Measurements from ENCODE around the gene ACAP1. TPM values are rescaled to one million over a fixed set of nuclear protein-coding genes. Genes with fewer than 3 reads are reported as not detected.

Gene ACAP1
- total RNA-seq, 3 donors from 2014 or later: 3.4 to 6.6 (median 5.2) TPM

- intact Hi-C loops (cut with DNase I; ENCODE audit: low total_unique reads): no loop called here
- Histone ChIP-seq H3K4me1 (peaks cover 0 to 4% of the 10 kb centered on the region in 2 donors), H3K36me3 (peaks cover 3% of the 10 kb centered on the region), H3K27me3 (no peaks in the 10 kb centered on the region), H3K4me3 (peak overlapping the region; percentile 26 to 55 (median 47)), H3K27ac (peak overlapping the region; percentile 20), H3K9me3 (no peaks in the 10 kb centered on the region)
- no peak for TF ChIP-seq CTCF (IDR thresholded peaks at IDR 0.05)
- no peak for TF ChIP-seq POLR2A (IDR thresholded peaks at IDR 0.05)
- TF ChIP-seq POLR2AphosphoS5 (IDR thresholded peaks at IDR 0.05): no peak
- DNase-seq (ENCODE audit: low spot score in 2 of 2): no peak
Measured at GRCh38 chr17:7383742-7384488, 47.6 kb downstream of the ACAP1 start.

GRCh38 chr17:7384489-7385081 is 48.3 kb downstream of the ACAP1 start:
- no peak for DNase-seq (ENCODE audit: low spot score in 2 of 2)
- Histone ChIP-seq H3K27me3 (no peaks in the 10 kb centered on the region), H3K4me3 (peak overlapping the region; percentile 26 to 55 (median 47)), H3K27ac (peak overlapping the region; percentile 20), H3K36me3 (peaks cover 9% of the 10 kb centered on the region), H3K4me1 (peaks cover 0 to 4% of the 10 kb centered on the region in 2 donors), H3K9me3 (no peaks in the 10 kb centered on the region)
- TF ChIP-seq CTCF (IDR thresholded peaks at IDR 0.05): no peak
- no peak for TF ChIP-seq POLR2AphosphoS5 (IDR thresholded peaks at IDR 0.05)
- no peak for TF ChIP-seq POLR2A (IDR thresholded peaks at IDR 0.05)
- intact Hi-C loops (cut with DNase I; ENCODE audit: low total_unique reads): no loop called here

- no peak overlapping the region for H3K27ac ChIP-seq
- H3K4me1 ChIP-seq: peaks cover 0 to 7% of the 10 kb centered on the region in 2 donors
- TF ChIP-seq POLR2A (IDR thresholded peaks at IDR 0.05) (no peak), POLR2AphosphoS5 (IDR thresholded peaks at IDR 0.05) (no peak), CTCF (IDR thresholded peaks at IDR 0.05) (no peak)
- DNase-seq (ENCODE audit: low spot score in 2 of 2): no peak
- H3K9me3 ChIP-seq: no peaks in the 10 kb centered on the region
- H3K27me3 ChIP-seq: no peaks in the 10 kb centered on the region
- peaks cover 9% of the 10 kb centered on the region for H3K36me3 ChIP-seq
- no peak overlapping the region for H3K4me3 ChIP-seq
- intact Hi-C loops (cut with DNase I; ENCODE audit: low total_unique reads): no loop called here
Measured at GRCh38 chr17:7388856-7389255, 52.5 kb downstream of the ACAP1 start.

- Histone ChIP-seq H3K9me3 (no peaks in the 10 kb centered on the region), H3K4me3 (no peak overlapping the region), H3K4me1 (peaks cover 0 to 7% of the 10 kb centered on the region in 2 donors), H3K27me3 (no peaks in the 10 kb centered on the region), H3K27ac (no peak overlapping the region), H3K36me3 (peaks cover 9% of the 10 kb centered on the region)
- TF ChIP-seq CTCF (IDR thresholded peaks at IDR 0.05) (no peak), POLR2AphosphoS5 (IDR thresholded peaks at IDR 0.05) (no peak), POLR2A (IDR thresholded peaks at IDR 0.05) (no peak)
- no peak for DNase-seq (ENCODE audit: low spot score in 2 of 2)
- intact Hi-C loops (cut with DNase I; ENCODE audit: low total_unique reads): no loop called here
Measured at GRCh38 chr17:7389924-7390910, 53.9 kb downstream of the ACAP1 start.

Measured in breast epithelium (tissue), 4 donors.